T47D (cell line): Measurements from ENCODE around the gene SF1.
A peak's percentile ranks its signal among the peaks of the same experiment; 100 is the strongest.

ENCODE experiments used
- DNase-seq, 2 experiments: peaks; one replicate each; pipeline versions ENCODE4 v3.0.0 to v3.0.0-alpha.2; 2011 to 2012; ENCODE audit warnings: low read depth in 1 of 2, low spot score in 1 of 2
- JUND ChIP-seq: IDR thresholded peaks from 2 replicates; pipeline ENCODE4 v1.6.1; 2012; ENCODE audit warnings: low read depth
- in situ Hi-C: cut with HindIII; loops from 2 replicates; pipeline ENCODE4 v1.10.0; 2016; ENCODE audit warnings: low sequenced_read_pairs, low pct_unique_long_range_greater_than_20kb

Gene SF1

DNA sequence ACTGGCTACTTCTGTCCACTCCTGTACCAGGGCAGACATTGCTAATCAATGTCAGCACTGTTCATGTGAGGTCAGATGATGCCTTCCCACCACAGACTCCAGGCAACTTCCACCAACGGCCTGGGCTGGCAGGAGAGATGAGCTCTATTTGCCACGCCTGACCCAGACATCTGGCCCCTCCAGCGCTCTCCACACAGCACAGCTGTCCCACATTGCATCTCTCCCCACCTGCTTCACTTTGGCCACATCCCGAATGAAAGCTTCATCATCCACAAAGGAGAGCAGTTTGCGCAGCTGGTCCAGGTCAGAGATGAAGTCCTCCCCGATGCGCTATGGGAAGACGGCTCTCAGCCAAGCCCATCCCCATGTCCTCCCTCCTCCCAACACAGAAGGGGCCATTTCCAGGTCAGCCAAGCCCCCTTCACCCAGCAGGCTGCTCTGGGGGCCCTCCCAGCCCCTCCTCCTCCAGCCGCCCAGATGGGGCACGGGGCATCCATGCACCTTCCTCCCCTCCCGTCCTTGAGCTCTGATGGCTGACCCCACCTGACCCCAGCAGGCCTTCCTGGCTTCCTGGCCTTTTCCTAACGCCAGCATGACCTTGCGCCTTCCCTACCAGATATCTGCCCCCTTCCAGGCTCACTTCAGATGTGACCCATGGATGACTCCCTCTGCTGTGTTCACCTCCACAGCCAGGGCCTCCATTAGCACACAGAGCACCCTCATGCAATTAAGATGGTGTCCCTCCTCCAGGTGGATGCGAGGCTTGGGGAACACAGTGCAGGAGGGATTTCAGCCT, 26.0 kb downstream of the SF1 start:
- in situ Hi-C loops, result no loop called here
- no peak for TF ChIP-seq JUND
- no peak for DNase-seq

DNA sequence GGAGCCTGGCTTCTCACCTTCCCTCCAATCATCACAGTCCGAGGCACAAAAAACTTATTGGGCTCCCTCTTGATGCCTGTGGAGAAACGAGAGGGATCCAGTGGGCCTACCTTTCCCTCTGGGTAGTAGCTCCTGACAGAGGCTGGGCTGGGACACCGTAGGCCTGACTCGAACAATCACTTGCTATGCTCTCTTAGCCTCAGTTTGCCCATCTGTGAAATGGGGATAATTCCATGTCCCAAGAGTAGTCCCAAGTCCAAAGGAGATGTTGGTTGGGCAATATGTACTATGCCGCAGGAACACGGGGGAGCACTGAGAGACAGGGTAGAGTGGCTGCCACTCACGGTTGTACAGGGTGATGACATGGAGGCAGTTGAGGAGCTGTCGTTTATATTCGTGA, 26.8 kb downstream of the SF1 start:
- in situ Hi-C loops, result no loop called here
- no peak for TF ChIP-seq JUND
- DNase-seq, result no peak

DNA sequence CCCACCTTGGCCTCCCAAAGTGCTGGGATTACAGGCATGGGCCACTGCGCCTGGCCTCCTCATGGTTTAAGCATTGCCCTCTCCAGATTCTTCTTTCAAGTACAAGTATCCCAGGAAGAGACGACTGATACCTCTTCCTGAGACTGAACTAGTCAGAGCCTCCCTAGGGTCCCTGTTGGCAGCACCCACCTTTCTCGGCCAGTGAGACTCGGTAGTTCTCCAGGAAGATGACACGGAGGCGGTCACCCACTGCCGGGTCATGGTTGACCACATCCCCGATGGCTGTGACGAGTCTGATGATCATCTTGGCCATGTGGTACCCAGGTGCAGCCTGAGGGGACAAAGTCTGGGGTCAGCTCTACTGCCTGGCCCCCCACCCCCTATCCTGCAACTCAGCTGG, 27.2 kb downstream of the SF1 start:
- no peak for DNase-seq
- TF ChIP-seq JUND, result no peak
- in situ Hi-C loops, result no loop called here

DNA sequence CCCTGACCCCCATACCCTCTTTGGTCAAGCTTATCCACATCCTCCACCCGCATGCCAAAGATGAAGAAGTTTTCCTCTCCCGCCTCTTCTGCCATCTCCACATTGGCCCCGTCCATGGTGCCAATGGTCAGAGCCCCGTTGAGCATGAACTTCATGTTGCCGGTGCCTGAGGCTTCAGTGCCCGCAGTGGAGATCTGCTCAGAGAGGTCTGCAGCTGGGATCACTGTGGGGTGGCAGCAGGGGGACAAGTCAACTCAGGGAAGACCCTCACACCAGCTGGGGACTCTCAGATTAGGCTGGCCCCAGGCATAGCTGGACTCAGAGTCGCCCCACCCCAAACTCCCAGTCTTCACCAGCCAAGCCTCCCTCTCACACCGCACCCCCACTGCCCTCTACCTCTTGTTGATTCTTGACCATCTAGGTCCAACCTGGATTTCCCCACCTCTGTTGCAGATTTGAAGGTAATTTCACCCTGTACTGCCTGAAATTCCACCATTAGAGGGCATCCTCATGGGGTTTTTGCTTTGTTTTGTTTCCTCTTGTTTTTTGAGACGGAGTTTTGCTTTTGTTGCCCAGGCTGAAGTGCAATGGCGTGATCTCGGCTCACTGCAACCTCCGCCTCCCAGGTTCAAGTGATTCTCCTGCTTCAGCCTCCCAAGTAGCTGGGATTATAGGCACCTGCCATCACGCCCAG, 27.8 kb downstream of the SF1 start:
- in situ Hi-C loops, result no loop called here
- DNase-seq, result no peak
- TF ChIP-seq JUND, result no peak

DNA sequence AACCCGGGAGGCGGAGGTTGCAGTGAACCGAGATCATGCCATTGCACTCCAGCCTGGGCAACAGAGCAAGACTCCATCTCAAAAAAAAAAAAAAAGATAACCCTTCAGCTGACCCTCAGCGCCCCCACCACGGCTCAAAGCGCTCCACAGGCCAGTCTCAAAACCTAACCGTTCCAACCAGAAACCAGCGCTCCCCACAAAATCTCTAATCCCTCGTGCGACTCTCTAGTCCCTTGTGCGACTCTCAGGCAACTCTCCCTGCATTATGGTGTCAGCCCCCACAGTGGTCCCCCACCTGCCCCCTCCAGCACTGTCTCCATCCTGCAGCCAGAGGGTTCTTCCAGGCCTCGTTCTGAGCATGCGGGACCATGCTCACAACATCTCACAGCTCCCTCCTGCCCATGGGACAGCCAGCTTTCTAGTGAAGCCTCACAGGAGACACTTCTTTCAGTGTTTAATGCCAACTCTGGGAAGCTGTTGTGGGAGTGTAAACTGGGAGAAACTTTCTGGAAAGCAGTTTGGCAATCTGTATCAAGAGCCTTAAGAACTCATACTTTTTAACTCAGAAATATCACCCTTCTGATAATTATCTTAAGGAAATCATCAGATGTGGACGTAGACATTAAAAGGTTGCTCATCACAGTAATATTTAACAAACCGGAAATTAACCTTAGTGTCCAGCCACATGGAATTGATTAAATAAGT, 30.2 kb downstream of the SF1 start:
- in situ Hi-C loops, result no loop called here
- no peak for TF ChIP-seq JUND
- DNase-seq, result no peak

DNA sequence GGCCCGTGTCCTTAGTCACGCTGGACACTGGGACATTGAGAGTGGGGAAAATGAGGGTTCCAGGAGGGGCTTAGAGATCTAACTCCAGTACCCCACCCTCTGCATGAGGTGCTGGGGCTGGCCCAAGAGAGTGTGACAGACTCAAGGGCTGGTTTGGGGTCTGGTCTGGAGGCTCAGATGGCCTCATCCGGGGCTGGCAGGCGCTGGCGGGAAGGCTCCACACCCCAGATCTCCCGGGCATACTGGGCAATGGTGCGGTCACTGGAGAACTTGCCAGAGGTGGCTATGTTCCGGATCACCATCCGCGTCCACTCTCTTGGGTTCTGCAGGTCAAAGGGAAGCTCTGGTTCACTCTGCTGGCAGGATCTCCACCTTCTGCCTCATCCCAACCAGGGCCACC, 31.9 kb downstream of the SF1 start:
- no peak for TF ChIP-seq JUND
- in situ Hi-C loops, result no loop called here
- DNase-seq, result no peak

DNA sequence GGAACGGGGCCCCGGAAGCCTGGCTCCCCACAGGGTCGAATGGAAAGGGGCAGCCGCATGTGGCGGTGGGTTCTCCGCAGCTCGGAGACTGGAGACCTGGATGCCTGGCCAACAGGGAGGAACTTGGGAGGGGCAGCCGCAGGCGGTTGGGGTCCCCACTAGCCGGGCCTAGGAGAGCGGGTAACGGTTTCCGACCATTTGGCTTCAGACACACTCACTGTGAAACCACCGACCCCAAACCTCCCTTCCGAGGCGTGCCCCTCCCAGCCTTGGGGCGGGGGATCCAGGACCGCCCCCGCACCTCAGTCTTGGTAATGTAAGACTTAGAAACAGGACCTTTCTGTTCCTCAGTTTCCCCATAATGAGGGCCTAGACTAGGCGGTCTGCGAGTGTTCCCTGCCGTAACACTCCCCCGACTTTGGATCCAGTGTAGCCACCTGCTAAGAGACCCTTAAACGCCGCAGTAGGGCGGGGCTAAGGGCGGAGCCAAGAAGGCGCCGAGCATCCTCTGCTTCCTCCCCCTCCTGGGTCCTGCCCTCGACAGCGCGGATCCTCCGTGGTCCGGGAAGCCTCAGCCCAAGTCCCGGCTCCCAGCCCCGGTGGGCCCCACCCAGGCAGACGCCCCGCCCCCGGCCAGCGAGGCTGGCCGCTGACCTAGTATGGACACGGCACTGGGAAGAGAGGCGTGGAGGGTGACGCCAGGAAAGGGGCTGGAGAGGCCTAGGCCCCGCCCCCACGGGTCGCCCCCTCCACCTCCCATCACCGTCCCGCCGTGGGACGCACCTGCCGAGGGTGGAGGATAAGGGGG, 32.6 kb downstream of the SF1 start:
- DNase-seq, result no peak
- in situ Hi-C loops, result no loop called here
- TF ChIP-seq JUND, result no peak

DNA sequence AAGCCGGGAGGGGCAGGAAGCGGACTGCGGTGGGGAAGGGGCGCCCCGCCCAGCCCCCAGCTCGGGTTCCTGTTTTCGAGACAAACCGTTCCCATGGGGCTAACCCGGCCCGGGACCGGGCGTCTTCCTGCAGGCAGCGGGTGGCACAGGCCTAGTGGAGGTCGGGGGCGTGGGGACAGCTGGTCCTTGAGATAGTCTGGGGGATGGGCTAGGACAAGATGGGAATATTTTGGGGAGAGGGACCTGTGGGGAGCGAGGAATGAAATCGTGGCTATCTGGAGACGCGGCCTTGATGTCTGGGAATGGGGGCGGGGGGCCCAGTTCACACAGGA, 33.2 kb downstream of the SF1 start:
- DNase-seq, result no peak
- no peak for TF ChIP-seq JUND
- in situ Hi-C loops, result no loop called here

DNA sequence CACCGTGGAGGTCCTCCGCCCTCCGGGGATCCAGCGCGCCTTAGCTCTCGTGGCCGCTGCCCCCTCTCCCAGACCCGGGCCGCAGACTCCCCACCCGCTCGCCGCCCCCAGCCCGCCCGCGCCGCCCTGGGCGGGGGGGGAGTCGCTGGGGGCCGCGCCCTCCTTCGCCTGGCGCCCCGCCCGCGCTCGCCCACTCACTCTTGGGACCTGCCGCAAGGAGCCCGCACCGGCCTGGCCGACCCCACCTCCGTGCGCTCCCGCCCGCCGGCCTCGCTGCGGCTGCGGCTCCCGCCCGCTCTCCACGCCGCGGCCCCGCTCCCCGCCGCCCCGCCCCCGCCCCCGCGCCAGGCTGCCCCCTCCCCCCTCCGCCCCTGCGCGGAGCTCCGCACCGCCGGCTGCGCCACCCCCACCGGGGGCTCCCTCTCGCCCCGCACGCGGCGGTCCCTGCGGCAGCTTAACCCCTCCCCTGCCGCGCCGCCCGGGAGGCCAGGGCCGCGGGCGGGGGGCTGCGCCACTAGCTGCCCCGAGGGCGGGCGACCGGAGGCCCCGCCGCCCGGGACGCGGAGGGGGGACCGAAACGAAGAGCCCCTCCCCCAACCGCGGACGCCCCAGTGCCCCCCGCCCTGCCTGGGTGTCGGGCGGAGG, 33.7 kb downstream of the SF1 start:
- no peak for TF ChIP-seq JUND
- in situ Hi-C loops, result no loop called here
- no peak for DNase-seq

DNA sequence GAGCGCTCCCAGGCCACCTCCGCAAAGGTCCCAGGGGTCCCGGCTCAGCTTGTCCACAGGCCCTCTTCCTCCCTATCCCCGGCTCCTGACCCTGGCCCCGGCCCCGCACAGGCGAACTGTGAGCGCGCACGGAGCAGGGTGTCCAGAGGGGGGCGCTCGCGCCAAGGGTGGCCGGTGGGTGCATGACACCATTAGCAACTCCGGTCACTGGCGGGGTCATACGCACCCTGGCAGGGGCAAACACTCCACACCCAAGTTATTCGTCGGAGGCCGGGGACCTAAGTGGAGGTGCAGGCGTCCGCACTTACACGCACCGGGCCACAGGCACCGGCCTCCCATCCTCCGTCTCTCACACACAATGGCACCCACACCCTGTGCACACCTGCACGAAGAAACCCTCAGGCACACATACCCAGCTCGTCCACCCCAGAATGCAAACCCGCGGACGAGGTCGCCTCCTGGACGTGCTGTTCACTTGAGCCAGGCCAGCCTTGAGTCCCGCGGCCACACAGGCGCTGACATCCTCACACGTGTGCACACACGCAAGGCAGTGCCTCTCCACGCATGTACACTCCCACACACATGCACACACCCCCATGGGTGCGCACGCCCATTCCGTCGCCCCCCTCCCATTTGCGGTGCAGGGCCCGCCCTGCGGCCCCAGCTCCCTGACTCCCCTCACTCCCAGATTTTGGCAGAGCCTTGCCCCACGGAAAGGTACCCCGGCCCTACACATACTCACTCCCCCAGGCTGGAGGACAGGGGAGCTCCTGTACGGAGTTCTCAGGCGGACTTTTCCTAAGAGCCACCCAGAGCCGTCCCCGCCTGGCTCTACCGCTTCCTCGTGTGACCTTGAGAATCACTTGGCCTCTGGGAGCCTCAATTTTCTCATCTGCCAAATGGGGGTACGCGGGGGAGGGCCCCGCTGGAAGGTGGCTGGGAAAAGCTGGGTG, 34.5 kb downstream of the SF1 start, which contains the start of gene RASGRP2:
TSS of gene RASGRP2 (minus strand) at position 552 of the 953 bp plus-strand sequence. CDS start 1,276 bp downstream, outside the sequence.
- TF ChIP-seq JUND, result no peak
- DNase-seq, result peak; percentile 61 to 63
- in situ Hi-C loops, result no loop called here
